ENCODE measurements around the gene NELFB. TPM values are rescaled to one million over a fixed set of nuclear protein-coding genes. Genes with fewer than 3 reads are reported as not detected.

Gene NELFB
- total RNA-seq, 2 experiments from 2014 or later: 67.0 to 70.9 TPM

- ChIA-PET CTCF (interaction anchor here (1.2 kb wide), 1 partner anchor 42 kb away, joined by 4 read pairs; the partner anchor contains the start of genes ANAPC2 and SSNA1), POLR2A (no interaction called here)
Measured at GRCh38 chr9:137230705-137231371, 24.3 kb upstream of the NELFB start, which contains the start of gene SLC34A3. SLC34A3 (plus strand) TSS chr9:137230901; CDS start chr9:137231703, 802 bp downstream.

- ChIA-PET POLR2A (no interaction called here), CTCF (interaction anchor here (0.6 to 1.2 kb wide), 2 partner anchors 43 to 108 kb away, joined by 4 read pairs; partner anchors contain the start of genes ANAPC2 and SSNA1)
Measured at GRCh38 chr9:137231372-137232039, 23.6 kb upstream of the NELFB start.

GRCh38 chr9:137232101-137232500, 23.0 kb upstream of the NELFB start:
- ChIA-PET POLR2A (no interaction called here), CTCF (no interaction called here)

GRCh38 chr9:137232510-137232909, 22.6 kb upstream of the NELFB start:
- ChIA-PET POLR2A (no interaction called here), CTCF (no interaction called here)

GRCh38 chr9:137233143-137233980, 21.8 kb upstream of the NELFB start:
- POLR2A ChIA-PET: no interaction called here
- CTCF ChIA-PET: no interaction called here

- ChIA-PET CTCF (interaction anchor here (0.8 to 1.5 kb wide), 2 partner anchors 38 to 105 kb away, joined by 3 read pairs; no protein-coding TSS in a partner anchor), POLR2A (interaction anchor here (1.0 kb wide), 1 partner anchor 67 kb away, joined by 3 read pairs; no protein-coding TSS in a partner anchor)
Measured at GRCh38 chr9:137234055-137234697, 21.0 kb upstream of the NELFB start.

GRCh38 chr9:137234758-137235423, 20.2 kb upstream of the NELFB start:
- ChIA-PET POLR2A (interaction anchor here (1.0 kb wide), 1 partner anchor 67 kb away, joined by 3 read pairs; no protein-coding TSS in a partner anchor), CTCF (interaction anchor here (0.8 to 2.7 kb wide), 7 partner anchors 19 to 205 kb away, joined by 3 to 19 read pairs (median 3); partner anchors contain the start of genes ANAPC2 and SSNA1)

GRCh38 chr9:137235424-137236237, 19.5 kb upstream of the NELFB start:
- ChIA-PET POLR2A (interaction anchor here (0.6 kb wide), 1 partner anchor 243 kb away, joined by 6 read pairs; no protein-coding TSS in a partner anchor), CTCF (interaction anchor here (0.6 to 2.7 kb wide), 23 partner anchors 10 to 745 kb away, joined by 3 to 49 read pairs (median 5); partner anchors contain the start of genes ANAPC2, CYSRT1, DPP7 and MAN1B1)

GRCh38 chr9:137236238-137236935, 18.7 kb upstream of the NELFB start:
- POLR2A ChIA-PET: interaction anchor here (0.6 to 1.1 kb wide), 4 partner anchors 18 to 244 kb away, joined by 3 to 6 read pairs (median 4); no protein-coding TSS in a partner anchor

GRCh38 chr9:137236936-137237421, 18.1 kb upstream of the NELFB start:
- CTCF ChIA-PET: interaction anchor here (0.6 to 2.7 kb wide), 40 partner anchors 8 to 315 kb away, joined by 3 to 49 read pairs (median 4); partner anchors contain the start of genes ANAPC2, CYSRT1, DPP7 and MAN1B1
- POLR2A ChIA-PET: interaction anchor here (0.6 to 1.1 kb wide), 3 partner anchors 17 to 190 kb away, joined by 3 to 4 read pairs (median 3); no protein-coding TSS in a partner anchor

More at GRCh38 chr9:137236238-137236935, 18.7 kb upstream of the NELFB start:
- CTCF ChIA-PET: interaction anchor here (0.6 to 2.7 kb wide), 41 partner anchors 9 to 746 kb away, joined by 3 to 49 read pairs (median 4); partner anchors contain the start of genes ANAPC2, CYSRT1, DPP7 and MAN1B1

- CTCF ChIA-PET: interaction anchor here (1.1 to 2.7 kb wide), 6 partner anchors 13 to 209 kb away, joined by 3 to 49 read pairs (median 13); partner anchors contain the start of genes ANAPC2, CYSRT1, NELFB and RNF208
- POLR2A ChIA-PET: no interaction called here
Measured at GRCh38 chr9:137237759-137238726, 17.1 kb upstream of the NELFB start.

GRCh38 chr9:137239541-137240200, 15.5 kb upstream of the NELFB start:
- ChIA-PET CTCF (interaction anchor here (0.7 to 2.4 kb wide), 8 partner anchors 11 to 226 kb away, joined by 3 to 6 read pairs (median 4); partner anchors contain the start of genes CYSRT1, MAN1B1, RNF224 and SAPCD2), POLR2A (interaction anchor here (0.7 to 5.0 kb wide), 11 partner anchors 13 to 215 kb away, joined by 3 to 60 read pairs (median 6); partner anchors contain the start of genes MAN1B1, NELFB, RNF208 and RNF224)

- POLR2A ChIA-PET: interaction anchor here (0.6 to 5.0 kb wide), 17 partner anchors 13 to 877 kb away, joined by 3 to 60 read pairs (median 5); partner anchors contain the start of genes DNLZ, MAN1B1, NELFB and RNF208
- CTCF ChIA-PET: interaction anchor here (0.7 to 2.4 kb wide), 8 partner anchors 10 to 211 kb away, joined by 3 to 8 read pairs (median 4); partner anchors contain the start of genes CYSRT1, MAN1B1, NELFB and RNF224
Measured at GRCh38 chr9:137240318-137240840, 14.7 kb upstream of the NELFB start.
